ENCODE data around the gene ENO2. TPM values are rescaled to one million over a fixed set of nuclear protein-coding genes. Genes with fewer than 3 reads are reported as not detected.
A peak's percentile ranks its signal among the peaks of the same experiment; 100 is the strongest.

The ENO2 gene
- total and polyA plus RNA-seq, 11 donors = 4.6 to 30.9 (median 11.6) TPM

DNA sequence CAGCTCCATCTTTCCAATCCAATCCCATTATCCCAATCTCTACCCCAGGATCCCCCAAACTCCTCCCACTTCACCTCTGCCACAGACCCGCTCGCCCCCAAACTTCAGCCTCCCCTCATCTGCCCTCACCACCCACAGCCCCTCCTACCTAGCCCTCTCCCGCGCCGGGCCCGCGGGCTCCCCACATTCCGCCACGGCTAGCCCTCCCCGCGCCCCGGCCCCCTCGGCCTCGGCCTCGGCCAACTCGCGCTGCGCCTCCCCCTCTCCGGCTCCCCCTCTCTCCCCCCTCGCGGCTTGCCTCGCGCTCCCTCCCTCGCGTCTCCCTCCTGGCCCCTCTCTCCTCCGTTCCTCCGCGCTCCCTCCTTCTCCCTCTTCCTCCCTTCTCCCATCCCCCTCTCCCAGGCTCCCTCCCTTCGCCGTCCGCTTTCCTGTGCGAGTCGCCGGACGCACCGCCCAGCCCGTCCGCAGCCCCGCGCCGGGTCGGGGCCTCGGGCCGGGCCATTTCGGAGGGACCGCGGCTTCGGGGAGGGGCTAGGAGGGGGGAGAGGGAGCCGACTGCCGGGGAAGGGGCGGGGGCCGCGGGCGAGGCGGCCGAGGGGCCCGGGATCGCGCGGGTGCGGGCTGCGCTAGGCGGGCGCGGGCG, 13.1 kb downstream of the ENO2 start, which contains the start of gene ATN1:
TSS of gene ATN1 (plus strand) at position 581 of the 643 bp plus-strand sequence. CDS start 6,043 bp downstream, outside the sequence.
- Histone ChIP-seq H3K36me3 (peaks cover 0 to 9% (median 0%) of the 10 kb centered on the region in 9 donors), H3K27ac (peak within 1 kb of the TSS; percentile 87 to 98 (median 96)), H3K4me3 (peak within 1 kb of the TSS; percentile 67 to 98 (median 83)), H3K9me3 (no peaks in the 10 kb centered on the region), H3K4me1 (peaks cover 12 to 79% (median 58%) of the 10 kb centered on the region in 12 donors), H3K27me3 (no peaks in the 10 kb centered on the region)
- TF ChIP-seq, protein P1, sequence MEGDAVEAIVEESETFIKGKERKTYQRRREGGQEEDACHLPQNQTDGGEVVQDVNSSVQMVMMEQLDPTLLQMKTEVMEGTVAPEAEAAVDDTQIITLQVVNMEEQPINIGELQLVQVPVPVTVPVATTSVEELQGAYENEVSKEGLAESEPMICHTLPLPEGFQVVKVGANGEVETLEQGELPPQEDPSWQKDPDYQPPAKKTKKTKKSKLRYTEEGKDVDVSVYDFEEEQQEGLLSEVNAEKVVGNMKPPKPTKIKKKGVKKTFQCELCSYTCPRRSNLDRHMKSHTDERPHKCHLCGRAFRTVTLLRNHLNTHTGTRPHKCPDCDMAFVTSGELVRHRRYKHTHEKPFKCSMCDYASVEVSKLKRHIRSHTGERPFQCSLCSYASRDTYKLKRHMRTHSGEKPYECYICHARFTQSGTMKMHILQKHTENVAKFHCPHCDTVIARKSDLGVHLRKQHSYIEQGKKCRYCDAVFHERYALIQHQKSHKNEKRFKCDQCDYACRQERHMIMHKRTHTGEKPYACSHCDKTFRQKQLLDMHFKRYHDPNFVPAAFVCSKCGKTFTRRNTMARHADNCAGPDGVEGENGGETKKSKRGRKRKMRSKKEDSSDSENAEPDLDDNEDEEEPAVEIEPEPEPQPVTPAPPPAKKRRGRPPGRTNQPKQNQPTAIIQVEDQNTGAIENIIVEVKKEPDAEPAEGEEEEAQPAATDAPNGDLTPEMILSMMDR (IDR thresholded peaks at IDR 0.05) = no peak
- TF ChIP-seq POLR2A (IDR thresholded peaks at IDR 0.05) = peak in 1 of 2 donors; percentile 38
- ATAC-seq (peak; percentile 23 to 65 (median 60)), DNase-seq (peak; percentile 89 to 91 (median 90))
- intact Hi-C loops (cut with DNase I) = loop anchor here in 2 of 10 donors (5.0 kb wide), 2 partner anchors 55 to 185 kb away; partner anchors contain the start of gene SPSB2 (in 1 of the 2)
- WGBS, 4 donors = 0 to 1% (median 1%) methylated on average over 41 to 66 of the region's 66 CpGs

DNA sequence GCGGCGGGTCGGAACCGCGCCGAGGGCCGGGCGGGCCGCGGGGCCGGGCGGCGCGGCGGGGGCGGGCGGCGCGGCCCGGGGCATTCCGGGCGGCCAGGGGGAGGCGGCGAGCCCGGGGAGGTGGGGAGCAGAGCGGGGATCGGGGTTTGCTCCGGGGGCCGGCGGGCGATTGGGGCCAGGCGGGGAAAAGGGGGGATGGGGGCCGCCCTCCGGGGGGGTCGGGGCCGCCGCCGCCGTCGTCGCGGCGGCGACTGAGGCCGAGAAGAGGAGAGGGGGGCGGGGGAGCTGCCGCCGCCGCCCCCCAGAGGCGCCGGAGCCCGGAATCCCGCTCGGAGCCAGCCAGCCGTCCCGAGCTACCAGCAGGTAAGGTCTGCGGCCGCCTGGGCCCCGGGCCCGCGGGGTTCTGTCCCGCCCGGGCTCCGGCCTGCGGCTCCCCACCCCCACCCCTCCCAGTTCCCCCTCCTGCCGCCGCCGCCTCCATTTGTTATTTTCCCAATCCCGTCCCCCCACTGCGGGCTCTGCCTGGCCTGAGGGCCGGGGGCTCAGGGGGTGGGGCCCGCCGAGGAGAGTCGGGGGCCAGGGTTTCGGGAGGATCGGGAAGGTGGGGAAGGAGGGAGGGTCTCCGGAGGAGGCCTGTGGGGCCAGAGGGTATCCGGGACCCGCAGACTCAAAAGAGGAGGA, 13.8 kb downstream of the ENO2 start:
- DNase-seq (peak in 3 of 5 donors; percentile 34 to 49 (median 46)), ATAC-seq (peak in 1 of 4 donors; percentile 1)
- Histone ChIP-seq H3K27ac (peak overlapping the region; percentile 87 to 98 (median 96)), H3K36me3 (peaks cover 0 to 11% (median 0%) of the 10 kb centered on the region in 9 donors), H3K4me3 (peak overlapping the region; percentile 67 to 98 (median 83)), H3K9me3 (no peaks in the 10 kb centered on the region), H3K4me1 (peaks cover 12 to 81% (median 63%) of the 10 kb centered on the region in 12 donors), H3K27me3 (no peaks in the 10 kb centered on the region)
- TF ChIP-seq, protein P1 (IDR thresholded peaks at IDR 0.05) = no peak
- no peak for TF ChIP-seq POLR2A (IDR thresholded peaks at IDR 0.05)
- intact Hi-C loops (cut with DNase I) = loop anchor here in 2 of 10 donors (5.0 kb wide), 2 partner anchors 56 to 184 kb away; partner anchors contain the start of gene SPSB2 (in 1 of the 2)
- 0 to 2% (median 1%) methylated on average over 4 to 74 of the region's 79 CpGs for WGBS, 4 donors

DNA sequence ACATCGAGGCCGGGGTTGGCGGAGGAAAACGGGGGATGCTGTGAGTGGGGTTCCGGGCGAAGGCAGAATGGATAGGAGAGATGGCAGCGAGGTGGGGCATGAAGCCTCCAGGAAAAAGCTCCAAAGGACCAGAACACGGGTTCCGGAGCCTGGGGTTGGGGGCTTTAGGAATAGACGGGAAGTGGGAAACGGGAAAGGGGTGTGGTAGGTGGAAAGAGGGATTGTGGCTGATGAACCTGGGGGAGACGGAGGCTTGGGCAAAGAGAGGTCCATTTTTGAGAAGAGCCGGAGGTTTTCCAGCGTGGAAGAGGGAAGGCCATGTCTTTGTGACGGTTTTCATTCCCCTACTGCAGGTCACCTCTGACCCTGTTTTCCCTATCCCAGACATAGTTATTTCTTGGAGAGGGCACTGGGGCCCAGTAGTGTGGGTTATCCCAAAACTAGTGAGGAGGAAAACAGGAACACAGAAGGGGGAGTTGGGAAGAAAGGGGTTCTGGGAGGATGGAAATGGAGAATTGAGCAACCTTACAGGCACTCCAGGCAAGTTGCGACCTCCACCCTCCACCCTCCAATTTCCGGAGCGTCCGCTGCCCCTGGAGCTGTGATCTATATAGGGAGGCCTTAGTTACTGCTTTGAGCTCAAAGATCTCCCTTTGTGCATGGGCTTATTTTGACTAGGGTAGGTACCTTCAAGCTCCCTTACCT, 14.5 kb downstream of the ENO2 start:
- Histone ChIP-seq H3K36me3 (peaks cover 0 to 16% (median 3%) of the 10 kb centered on the region in 9 donors), H3K9me3 (no peaks in the 10 kb centered on the region), H3K27me3 (no peaks in the 10 kb centered on the region), H3K4me3 (peak overlapping the region; percentile 67 to 98 (median 83)), H3K4me1 (peaks cover 12 to 86% (median 70%) of the 10 kb centered on the region in 12 donors), H3K27ac (peak overlapping the region; percentile 87 to 98 (median 96))
- 5 to 9% (median 7%) methylated on average over 19 of the region's 19 CpGs for WGBS, 4 donors
- DNase-seq = peak in 2 of 5 donors; percentile 9 to 17
- intact Hi-C loops (cut with DNase I) = loop anchor here in 2 of 10 donors (5.0 kb wide), 2 partner anchors 57 to 183 kb away; partner anchors contain the start of gene SPSB2 (in 1 of the 2)
- no peak for TF ChIP-seq POLR2A (IDR thresholded peaks at IDR 0.05)
- TF ChIP-seq, protein P1 (IDR thresholded peaks at IDR 0.05) = no peak
- ATAC-seq = no peak
